Lower lobe of right lung (tissue), 2 donors: Measurements from ENCODE around the gene NR1I2. TPM values are rescaled to one million over a fixed set of nuclear protein-coding genes. Genes with fewer than 3 reads are reported as not detected.

Experiments used
- ATAC-seq, 2 donors: fragments of 200-7000 bp; cut with Tn5 transposase; one replicate each; pipeline ENCODE4 v1.9.1; 2020 to 2022; ENCODE audit warnings: mild to moderate bottlenecking in 2 of 2, moderate library complexity in 2 of 2
- DNase-seq: peaks from one replicate; pipeline ENCODE4 v3.0.0-alpha.2; 2020
- H3K27ac ChIP-seq: fragments of 200-600 bp; one replicate; pipeline ENCODE4 v1.8.0; 2022
- H3K27me3 ChIP-seq: fragments of 200-600 bp; one replicate; pipeline ENCODE4 v1.8.0; 2022; ENCODE audit warnings: low read depth
- H3K36me3 ChIP-seq: fragments of 200-600 bp; one replicate; pipeline ENCODE4 v1.8.0; 2022; ENCODE audit warnings: mild to moderate bottlenecking
- H3K4me1 ChIP-seq: fragments of 200-600 bp; one replicate; pipeline ENCODE4 v1.8.0; 2022
- H3K4me3 ChIP-seq: fragments of 200-600 bp; one replicate; pipeline ENCODE4 v1.8.0; 2022; ENCODE audit warnings: mild to moderate bottlenecking
- H3K9me3 ChIP-seq: fragments of 200-600 bp; one replicate; pipeline ENCODE4 v1.8.0; 2022
- intact Hi-C: fragments of 100-400 bp; cut with DNase I; formaldehyde crosslinking; loops from one replicate; pipeline ENCODE4 v1.11.0; 2022
- total RNA-seq: library from RNA; stranded (reverse); fragmentation: NEBNext Ultra II Directional; extraction: Animal tissue kit (Norgen Biotek cat#: 25700); gene quantifications from one replicate; pipeline ENCODE4 v1.2.1, GENCODE V29; 2021
- TF ChIP-seq, protein P1 (sequence below): fragments of 200-600 bp; IDR thresholded peaks from one replicate; pipeline ENCODE4 v1.8.0; 2022; ENCODE audit warnings: antibody characterized with exemption, mild to moderate bottlenecking
- donor health status: DM: no; HTN: yes; CAD: no; lungs with severe emphysema.

The NR1I2 gene
- total RNA-seq, 1 donor from 2014 or later: 0.21 TPM

DNA sequence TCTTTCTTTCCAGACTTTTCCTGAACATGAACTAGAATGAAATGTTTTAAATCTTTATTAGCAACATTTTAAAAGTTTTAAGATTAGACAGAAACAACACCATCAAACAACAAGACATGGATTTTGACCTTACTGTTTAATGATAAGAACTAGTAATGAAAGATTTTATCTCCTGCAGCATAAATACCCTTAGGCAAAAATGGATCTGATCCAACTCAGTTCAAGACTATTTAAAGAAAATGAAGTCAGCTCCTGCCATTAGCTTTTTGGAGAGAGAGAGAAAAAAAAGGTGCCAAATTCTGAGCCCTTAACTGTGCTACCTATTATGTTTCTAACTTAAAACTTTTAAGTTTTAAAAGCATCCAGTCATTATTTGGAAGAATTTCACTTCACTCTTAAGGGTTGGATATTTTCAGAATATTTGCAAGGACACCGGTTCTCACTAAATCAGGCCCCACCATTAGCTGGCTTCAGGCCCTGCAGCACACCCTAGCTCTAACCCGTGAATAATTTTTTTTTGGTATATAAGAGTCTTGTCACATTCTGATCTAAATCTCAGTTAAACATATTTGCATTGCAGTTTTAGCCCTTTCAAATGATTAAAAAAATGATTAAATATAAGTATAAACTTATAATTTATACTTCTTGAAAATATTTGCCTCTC is 60.0 kb downstream of the NR1I2 start:
- ATAC-seq: no peak
- H3K36me3 ChIP-seq: peaks cover 13% of the 10 kb centered on the region
- H3K27me3 ChIP-seq: no peaks in the 10 kb centered on the region
- peaks cover 6% of the 10 kb centered on the region for H3K4me1 ChIP-seq
- H3K4me3 ChIP-seq: no peak overlapping the region
- DNase-seq: no peak
- no peak overlapping the region for H3K27ac ChIP-seq
- intact Hi-C loops: no loop called here
- no peaks in the 10 kb centered on the region for H3K9me3 ChIP-seq
- TF ChIP-seq, protein P1, sequence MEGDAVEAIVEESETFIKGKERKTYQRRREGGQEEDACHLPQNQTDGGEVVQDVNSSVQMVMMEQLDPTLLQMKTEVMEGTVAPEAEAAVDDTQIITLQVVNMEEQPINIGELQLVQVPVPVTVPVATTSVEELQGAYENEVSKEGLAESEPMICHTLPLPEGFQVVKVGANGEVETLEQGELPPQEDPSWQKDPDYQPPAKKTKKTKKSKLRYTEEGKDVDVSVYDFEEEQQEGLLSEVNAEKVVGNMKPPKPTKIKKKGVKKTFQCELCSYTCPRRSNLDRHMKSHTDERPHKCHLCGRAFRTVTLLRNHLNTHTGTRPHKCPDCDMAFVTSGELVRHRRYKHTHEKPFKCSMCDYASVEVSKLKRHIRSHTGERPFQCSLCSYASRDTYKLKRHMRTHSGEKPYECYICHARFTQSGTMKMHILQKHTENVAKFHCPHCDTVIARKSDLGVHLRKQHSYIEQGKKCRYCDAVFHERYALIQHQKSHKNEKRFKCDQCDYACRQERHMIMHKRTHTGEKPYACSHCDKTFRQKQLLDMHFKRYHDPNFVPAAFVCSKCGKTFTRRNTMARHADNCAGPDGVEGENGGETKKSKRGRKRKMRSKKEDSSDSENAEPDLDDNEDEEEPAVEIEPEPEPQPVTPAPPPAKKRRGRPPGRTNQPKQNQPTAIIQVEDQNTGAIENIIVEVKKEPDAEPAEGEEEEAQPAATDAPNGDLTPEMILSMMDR: no peak

DNA sequence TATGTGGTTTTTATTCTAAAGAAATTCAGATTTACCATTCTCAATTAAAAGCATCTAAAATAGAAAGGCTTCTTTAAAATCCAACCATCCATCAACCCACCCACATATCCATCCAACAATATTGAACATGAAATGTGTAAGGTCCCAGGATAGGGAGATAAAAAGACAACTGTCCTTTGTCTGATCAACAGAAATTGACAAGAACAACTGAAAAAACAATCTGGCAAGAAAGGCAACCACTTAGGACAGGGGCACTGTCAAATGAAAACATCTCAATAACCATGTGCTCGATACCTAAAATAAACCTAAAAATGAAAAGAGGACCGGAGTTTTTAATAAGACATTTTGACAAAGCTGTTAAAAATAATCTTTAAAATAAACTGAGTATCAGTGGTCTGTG is 67.2 kb downstream of the NR1I2 start:
- Histone ChIP-seq H3K36me3 (no peaks in the 10 kb centered on the region), H3K4me3 (no peak overlapping the region), H3K27ac (no peak overlapping the region), H3K27me3 (no peaks in the 10 kb centered on the region), H3K9me3 (no peaks in the 10 kb centered on the region), H3K4me1 (no peaks in the 10 kb centered on the region)
- intact Hi-C loops: no loop called here
- ATAC-seq: no peak
- TF ChIP-seq, protein P1: no peak
- no peak for DNase-seq

DNA sequence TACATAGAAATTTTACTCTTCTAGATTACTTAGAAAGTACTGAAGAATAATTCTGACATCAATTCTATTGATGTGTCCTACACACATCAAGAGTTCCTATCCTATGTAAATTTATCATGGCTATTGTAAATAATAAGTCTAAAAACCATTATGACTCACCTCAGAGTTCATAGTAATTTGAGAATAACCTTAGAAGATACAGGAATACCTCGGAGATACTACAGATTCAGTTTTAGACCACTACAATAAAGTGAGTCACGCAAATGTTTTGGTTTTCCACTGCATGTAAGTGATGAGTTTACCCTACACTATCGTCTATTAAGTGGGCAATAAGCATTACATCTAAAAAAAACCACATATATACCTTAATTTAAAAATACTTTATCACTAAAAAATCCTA is 74.8 kb downstream of the NR1I2 start:
- Histone ChIP-seq H3K36me3 (peaks cover 15% of the 10 kb centered on the region), H3K4me1 (no peaks in the 10 kb centered on the region), H3K9me3 (no peaks in the 10 kb centered on the region), H3K27me3 (no peaks in the 10 kb centered on the region), H3K4me3 (no peak overlapping the region), H3K27ac (no peak overlapping the region)
- TF ChIP-seq, protein P1: no peak
- intact Hi-C loops: no loop called here
- ATAC-seq (no peak), DNase-seq (no peak)

DNA sequence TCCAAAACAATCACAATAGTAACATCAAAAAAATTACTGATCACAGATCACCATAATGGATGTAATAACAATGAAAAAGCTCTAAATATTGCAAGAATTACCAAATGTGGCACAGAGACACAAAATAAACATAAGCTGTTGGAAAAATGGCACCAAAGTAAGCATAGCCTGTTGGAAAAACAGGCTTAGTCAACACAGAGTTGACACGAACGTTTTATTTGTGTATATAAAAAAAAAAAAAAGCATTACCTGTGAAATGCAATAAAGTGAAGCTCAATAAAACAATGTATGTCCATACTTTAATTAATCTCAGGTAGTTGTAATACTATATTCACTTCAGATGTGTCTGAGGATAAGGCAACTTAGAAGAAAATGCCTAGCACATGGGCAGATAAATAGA is 77.1 kb downstream of the NR1I2 start:
- Histone ChIP-seq H3K4me1 (no peaks in the 10 kb centered on the region), H3K27me3 (no peaks in the 10 kb centered on the region), H3K9me3 (no peaks in the 10 kb centered on the region), H3K27ac (no peak overlapping the region), H3K36me3 (peaks cover 29% of the 10 kb centered on the region), H3K4me3 (no peak overlapping the region)
- intact Hi-C loops: no loop called here
- TF ChIP-seq, protein P1: no peak
- ATAC-seq (no peak), DNase-seq (no peak)

DNA sequence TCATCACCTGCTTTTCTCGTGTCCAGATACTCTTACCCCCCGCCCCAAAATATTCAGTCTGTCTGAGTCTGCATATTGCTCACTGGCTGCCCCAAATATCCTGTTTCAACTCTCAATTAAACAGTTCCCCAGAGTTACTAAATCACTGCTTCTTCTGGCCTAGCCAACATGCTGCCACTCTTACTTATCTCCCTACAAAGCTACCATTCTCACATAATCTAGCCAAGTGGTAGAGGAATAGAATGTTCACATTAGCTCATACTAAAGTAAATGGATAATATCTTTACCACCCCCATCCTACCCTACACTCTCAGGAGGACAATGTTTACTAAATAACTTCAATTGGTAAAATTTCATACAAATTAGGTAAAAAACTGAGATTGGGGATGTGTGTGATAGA is 77.8 kb downstream of the NR1I2 start:
- no peak for ATAC-seq
- TF ChIP-seq, protein P1: no peak
- DNase-seq: no peak
- peaks cover 29% of the 10 kb centered on the region for H3K36me3 ChIP-seq
- no peaks in the 10 kb centered on the region for H3K9me3 ChIP-seq
- no peaks in the 10 kb centered on the region for H3K27me3 ChIP-seq
- no peaks in the 10 kb centered on the region for H3K4me1 ChIP-seq
- no peak overlapping the region for H3K4me3 ChIP-seq
- intact Hi-C loops: no loop called here
- H3K27ac ChIP-seq: no peak overlapping the region
